HT1080 (cell line): ENCODE data around the gene FILIP1. TPM values are rescaled to one million over a fixed set of nuclear protein-coding genes. Genes with fewer than 3 reads are reported as not detected.

Source experiments
- DNase-seq: peaks from one replicate; pipeline ENCODE4 v3.0.0-alpha.2; 2015; ENCODE audit warnings: low read depth
- total RNA-seq: library from RNA; depleted of rRNA; stranded (reverse); fragments of >200 nt; shearing (Covaris generic); gene quantifications from 2 replicates; pipeline ENCODE4 v1.2.3, GENCODE V29; 2014

Gene FILIP1
- total RNA-seq, 1 experiment from 2014 or later, result 0.85 TPM

- DNase-seq, result peak; percentile 77
These were observed 107.4 kb downstream of the FILIP1 start for GRCh38 chr6:75386050-75386770.

GRCh38 chr6:75384116-75384515, 109.5 kb downstream of the FILIP1 start:
- no peak for DNase-seq

- DNase-seq, result no peak
These were observed 111.0 kb downstream of the FILIP1 start for GRCh38 chr6:75382634-75382900.

- no peak for DNase-seq
These were observed 111.5 kb downstream of the FILIP1 start for GRCh38 chr6:75381877-75382633.

GRCh38 chr6:75379536-75379935, 114.1 kb downstream of the FILIP1 start:
- no peak for DNase-seq

- no peak for DNase-seq
These were observed 115.5 kb downstream of the FILIP1 start for GRCh38 chr6:75378101-75378500.

- DNase-seq, result no peak
These were observed 116.2 kb downstream of the FILIP1 start for GRCh38 chr6:75377386-75377785.

- peak; percentile 57 for DNase-seq
These were observed 117.1 kb downstream of the FILIP1 start for GRCh38 chr6:75376347-75377024.

- DNase-seq, result no peak
These were observed 118.6 kb downstream of the FILIP1 start for GRCh38 chr6:75374961-75375400.

GRCh38 chr6:75372884-75373283, 120.7 kb downstream of the FILIP1 start:
- DNase-seq, result no peak

GRCh38 chr6:75370011-75370410, 123.6 kb downstream of the FILIP1 start:
- no peak for DNase-seq

GRCh38 chr6:75368864-75369402, 124.7 kb downstream of the FILIP1 start:
- no peak for DNase-seq

- peak; percentile 21 for DNase-seq
These were observed 125.3 kb downstream of the FILIP1 start for GRCh38 chr6:75368151-75368779.

- DNase-seq, result no peak
These were observed 130.3 kb downstream of the FILIP1 start for GRCh38 chr6:75363304-75363703.

- no peak for DNase-seq
These were observed 140.0 kb downstream of the FILIP1 start for GRCh38 chr6:75353644-75354043.

- DNase-seq, result no peak
These were observed 142.0 kb downstream of the FILIP1 start for GRCh38 chr6:75351570-75351969.

GRCh38 chr6:75350808-75351207, 142.8 kb downstream of the FILIP1 start:
- no peak for DNase-seq

- no peak for DNase-seq
These were observed 143.4 kb downstream of the FILIP1 start for GRCh38 chr6:75350156-75350555.

- no peak for DNase-seq
These were observed 144.2 kb downstream of the FILIP1 start for GRCh38 chr6:75349262-75349984.

- DNase-seq, result no peak
These were observed 144.7 kb downstream of the FILIP1 start for GRCh38 chr6:75348882-75349261.
